ENCODE results near the gene UCK2. TPM values are rescaled to one million over a fixed set of nuclear protein-coding genes. Genes with fewer than 3 reads are reported as not detected.

UCK2 gene
- total and polyA plus RNA-seq, 2 experiments from 2014 or later = 101 to 149 TPM

- Mint-ChIP-seq H3K4me3 (no peak overlapping the region), H3K4me1 (peaks cover 50% of the 10 kb centered on the region), H3K36me3 (ENCODE audit: low read depth) (peaks cover 5% of the 10 kb centered on the region; the same call in 2 of the 3 replicates), H3K9me3 (no peaks in the 10 kb centered on the region), H3K27me3 (ENCODE audit: insufficient read depth, low read depth, poor library complexity) (peaks cover 9% of the 10 kb centered on the region), H3K27ac (no peak overlapping the region)
- Histone ChIP-seq H3K36me3 (ENCODE audit: insufficient read depth) (no peaks in the 10 kb centered on the region), H3K27me3 (ENCODE audit: insufficient read depth) (no peaks in the 10 kb centered on the region), H3K4me3 (no peak overlapping the region), H3K9me2 (ENCODE audit: insufficient read depth) (no peaks in the 10 kb centered on the region), H4K20me1 (replicated peaks; ENCODE audit: insufficient read depth) (peaks cover 94% of the 10 kb centered on the region), H3K4me1 (ENCODE audit: insufficient read depth) (peaks cover 63% of the 10 kb centered on the region), H3K27ac (ENCODE audit: low read depth) (no peak overlapping the region), H3K79me2 (replicated peaks; ENCODE audit: insufficient read depth) (peaks cover 100% of the 10 kb centered on the region), H3F3A (replicated peaks; ENCODE audit: low read depth) (peaks cover 4% of the 10 kb centered on the region; the same call in 1 of the 2 replicates), H3K4me2 (no peak overlapping the region), H2AFZ (no peak overlapping the region)
- TF ChIP-seq NANOG (IDR thresholded peaks at IDR 0.05; ENCODE audit: borderline replicate concordance) (no peak), EZH2 (IDR thresholded peaks at IDR 0.05; ENCODE audit: low read depth, unreplicated experiment) (no peak)
- ATAC-seq = no peak
- DNase-seq (ENCODE audit: low spot score) = no peak
These were observed 15.9 kb downstream of the UCK2 start for GRCh38 chr1:165843304-165843703.

GRCh38 chr1:165844114-165844798 is 16.8 kb downstream of the UCK2 start:
- no peak overlapping the region for H3K27ac Mint-ChIP-seq

More at GRCh38 chr1:165844114-165844798, 16.8 kb downstream of the UCK2 start:
- peaks cover 47% of the 10 kb centered on the region for H3K4me1 Mint-ChIP-seq
- H3K27me3 Mint-ChIP-seq (ENCODE audit: insufficient read depth, low read depth, poor library complexity) = peaks cover 6% of the 10 kb centered on the region
- H3K36me3 Mint-ChIP-seq (ENCODE audit: low read depth) = peaks cover 14% of the 10 kb centered on the region
- H3K27ac ChIP-seq (ENCODE audit: low read depth) = no peak overlapping the region
- H3K4me2 ChIP-seq = no peak overlapping the region
- no peaks in the 10 kb centered on the region for H3K9me3 Mint-ChIP-seq
- H3K4me3 ChIP-seq = no peak overlapping the region
- no peaks in the 10 kb centered on the region for H3K36me3 ChIP-seq (ENCODE audit: insufficient read depth)
- TF ChIP-seq ZNF462 (CRISPR knock-in tag; IDR thresholded peaks at IDR 0.05) (no peak), CTCF (conservative IDR thresholded peaks at IDR 0.05; ENCODE audit: low read depth in 2 of 2) (no peak)
- H3K79me2 ChIP-seq (replicated peaks; ENCODE audit: insufficient read depth) = peaks cover 100% of the 10 kb centered on the region
- ATAC-seq (no peak), DNase-seq (ENCODE audit: low spot score) (no peak)
- H3K9me2 ChIP-seq (ENCODE audit: insufficient read depth) = no peaks in the 10 kb centered on the region
- H3K4me3 Mint-ChIP-seq = no peak overlapping the region
- peaks cover 54% of the 10 kb centered on the region for H3K4me1 ChIP-seq (ENCODE audit: insufficient read depth)
- H2AFZ ChIP-seq = no peak overlapping the region
- H3F3A ChIP-seq (replicated peaks; ENCODE audit: low read depth) = 0 out of 2 replicates have a peak, but pooled peaks cover 4% of the 10 kb centered on the region
- H4K20me1 ChIP-seq (replicated peaks; ENCODE audit: insufficient read depth) = peaks cover 92% of the 10 kb centered on the region
- H3K27me3 ChIP-seq (ENCODE audit: insufficient read depth) = no peaks in the 10 kb centered on the region
